ENCODE results near the gene AP5S1. TPM values are rescaled to one million over a fixed set of nuclear protein-coding genes. Genes with fewer than 3 reads are reported as not detected.

Gene AP5S1
- total and polyA plus RNA-seq, 10 of the 15 experiments (the other 5 are each of a cell fraction or from before 2014, with no cell fraction given), result 3.8 to 13.2 (median 7.8) TPM

DNA sequence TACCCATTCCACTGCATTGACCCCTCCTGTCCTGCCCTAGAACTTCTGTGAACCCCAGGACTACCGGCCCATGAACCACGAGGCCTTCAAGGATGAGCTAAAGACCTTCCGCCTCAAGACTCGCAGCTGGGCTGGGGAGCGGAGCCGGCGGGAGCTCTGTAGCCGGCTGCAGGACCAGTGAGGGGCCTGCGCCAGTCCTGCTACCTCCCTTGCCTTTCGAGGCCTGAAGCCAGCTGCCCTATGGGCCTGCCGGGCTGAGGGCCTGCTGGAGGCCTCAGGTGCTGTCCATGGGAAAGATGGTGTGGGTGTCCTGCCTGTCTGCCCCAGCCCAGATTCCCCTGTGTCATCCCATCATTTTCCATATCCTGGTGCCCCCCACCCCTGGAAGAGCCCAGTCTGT is 15.6 kb upstream of the AP5S1 start:
- 94% methylated on average over 11 of the region's 11 CpGs for WGBS (ENCODE audit: insufficient coverage, insufficient replicate concordance, low lambda C conversion rate, missing lambda C conversion rate)
- H4K20me1 ChIP-seq (ENCODE audit: control insufficient read depth, insufficient read depth), result no peaks in the 10 kb centered on the region
- H3K4me2 ChIP-seq (ENCODE audit: control insufficient read depth, insufficient read depth), result no peak overlapping the region
- no peak for FAIRE-seq
- CTCF ChIA-PET, result interaction anchor here (1.3 kb wide), 1 partner anchor 18 kb away, joined by 4 read pairs; no protein-coding TSS in a partner anchor
- no peak overlapping the region for H3K4me3 ChIP-seq
- no peaks in the 10 kb centered on the region for H3K79me2 ChIP-seq (ENCODE audit: control insufficient read depth, insufficient read depth, low read length)
- H3K9ac ChIP-seq (ENCODE audit: control insufficient read depth, insufficient read depth, low read length), result no peak overlapping the region
- SMC1A ChIA-PET (ENCODE audit: uncharacterized antibody, unreplicated experiment), result interaction anchor here (1.5 kb wide), 1 partner anchor 14 kb away, joined by 4 read pairs; no protein-coding TSS in a partner anchor
- in situ Hi-C loops (cut with MboI), result no loop called here
- DNase-seq (ENCODE audit: low read depth, low spot score), result no peak
- peaks cover 23 to 28% of the 10 kb centered on the region in 2 experiments for H3K36me3 ChIP-seq (ENCODE audit: control insufficient read depth in 2 of 2, insufficient read depth in 2 of 2, low read length in 1 of 2)
- H3K4me1 ChIP-seq (ENCODE audit: control insufficient read depth, insufficient read depth, low read length), result peaks cover 17% of the 10 kb centered on the region
- RAD21 ChIA-PET (ENCODE audit: unreplicated experiment), result interaction anchor here (1.4 kb wide), 1 partner anchor 16 kb away, joined by 3 read pairs; the partner anchor contains the start of gene AP5S1
- TF ChIP-seq, protein P1, sequence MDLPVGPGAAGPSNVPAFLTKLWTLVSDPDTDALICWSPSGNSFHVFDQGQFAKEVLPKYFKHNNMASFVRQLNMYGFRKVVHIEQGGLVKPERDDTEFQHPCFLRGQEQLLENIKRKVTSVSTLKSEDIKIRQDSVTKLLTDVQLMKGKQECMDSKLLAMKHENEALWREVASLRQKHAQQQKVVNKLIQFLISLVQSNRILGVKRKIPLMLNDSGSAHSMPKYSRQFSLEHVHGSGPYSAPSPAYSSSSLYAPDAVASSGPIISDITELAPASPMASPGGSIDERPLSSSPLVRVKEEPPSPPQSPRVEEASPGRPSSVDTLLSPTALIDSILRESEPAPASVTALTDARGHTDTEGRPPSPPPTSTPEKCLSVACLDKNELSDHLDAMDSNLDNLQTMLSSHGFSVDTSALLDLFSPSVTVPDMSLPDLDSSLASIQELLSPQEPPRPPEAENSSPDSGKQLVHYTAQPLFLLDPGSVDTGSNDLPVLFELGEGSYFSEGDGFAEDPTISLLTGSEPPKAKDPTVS (IDR thresholded peaks at IDR 0.05; ENCODE audit: low read depth, low read length), result no peak
- no peak for TF ChIP-seq KLF5 (IDR thresholded peaks at IDR 0.05; ENCODE audit: partially characterized antibody)
- H3K27me3 ChIP-seq (replicated peaks in 1 of 2; ENCODE audit: control insufficient read depth in 2 of 2, insufficient read depth in 2 of 2, low read length in 1 of 2), result no peaks in the 10 kb centered on the region
- H2AFZ ChIP-seq (ENCODE audit: control insufficient read depth, low read depth, low read length), result no peak overlapping the region
- intact Hi-C loops (cut with micrococcal nuclease; ENCODE audit: unreplicated experiment), result no loop called here
- no peaks in the 10 kb centered on the region for H3K9me3 ChIP-seq (replicated peaks; ENCODE audit: control insufficient read depth, insufficient read depth, low read length)
- POLR2A ChIA-PET, result no interaction called here
- no peak for ATAC-seq
- no TSS peak for BruUV-seq (replicated peaks)
- H3K27ac ChIP-seq (ENCODE audit: control insufficient read depth, insufficient read depth), result no peak overlapping the region

DNA sequence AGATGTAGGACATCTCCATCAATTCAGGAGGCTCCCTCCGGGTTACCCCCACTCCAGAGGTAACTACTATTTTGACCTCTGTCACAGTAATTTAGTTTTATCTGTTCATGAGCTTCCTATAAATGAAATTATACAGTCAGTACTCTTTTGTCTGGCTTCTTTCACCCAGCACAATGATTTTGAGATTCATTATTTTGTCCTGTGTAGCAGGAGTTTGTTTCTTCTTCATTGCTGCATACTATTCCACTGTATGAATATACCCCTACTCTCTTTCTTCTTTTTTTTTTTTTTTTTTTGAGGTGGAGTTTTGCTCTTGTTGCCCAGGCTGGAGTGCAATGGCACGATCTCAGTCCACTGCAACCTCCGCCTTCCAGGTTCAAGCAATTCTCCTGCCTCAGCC is 11.8 kb upstream of the AP5S1 start:
- no peaks in the 10 kb centered on the region for H3K79me2 ChIP-seq (ENCODE audit: control insufficient read depth, insufficient read depth, low read length)
- H3K9ac ChIP-seq (ENCODE audit: control insufficient read depth, insufficient read depth, low read length), result no peak overlapping the region
- H3K4me2 ChIP-seq (ENCODE audit: control insufficient read depth, insufficient read depth), result no peak overlapping the region
- H3K4me1 ChIP-seq (ENCODE audit: control insufficient read depth, insufficient read depth, low read length), result peaks cover 9% of the 10 kb centered on the region
- in situ Hi-C loops (cut with MboI) (no loop called here), intact Hi-C loops (cut with micrococcal nuclease; ENCODE audit: unreplicated experiment) (no loop called here)
- no peak overlapping the region for H3K4me3 ChIP-seq
- 95% methylated on average over 3 of the region's 3 CpGs for WGBS (ENCODE audit: insufficient coverage, insufficient replicate concordance, low lambda C conversion rate, missing lambda C conversion rate)
- no peaks in the 10 kb centered on the region for H3K27me3 ChIP-seq (replicated peaks in 1 of 2; ENCODE audit: control insufficient read depth in 2 of 2, insufficient read depth in 2 of 2, low read length in 1 of 2)
- RAD21 ChIA-PET (ENCODE audit: unreplicated experiment), result no interaction called here
- no peak for FAIRE-seq
- H2AFZ ChIP-seq (ENCODE audit: control insufficient read depth, low read depth, low read length), result no peak overlapping the region
- CTCF ChIA-PET, result no interaction called here
- SMC1A ChIA-PET (ENCODE audit: uncharacterized antibody, unreplicated experiment), result interaction anchor here (0.7 kb wide), 1 partner anchor 13 kb away, joined by 3 read pairs; no protein-coding TSS in a partner anchor
- no peak for DNase-seq (ENCODE audit: low read depth, low spot score)
- H4K20me1 ChIP-seq (ENCODE audit: control insufficient read depth, insufficient read depth), result no peaks in the 10 kb centered on the region
- POLR2A ChIA-PET, result interaction anchor here (0.6 to 0.9 kb wide), 2 partner anchors 8 to 43 kb away, joined by 3 read pairs; no protein-coding TSS in a partner anchor
- no peak for ATAC-seq
- H3K36me3 ChIP-seq (ENCODE audit: control insufficient read depth in 2 of 2, insufficient read depth in 2 of 2, low read length in 1 of 2), result peaks cover 11 to 12% of the 10 kb centered on the region in 2 experiments; a peak in 3 of 4 replicates
- BruUV-seq (replicated peaks), result no TSS peak
- H3K9me3 ChIP-seq (replicated peaks; ENCODE audit: control insufficient read depth, insufficient read depth, low read length), result no peaks in the 10 kb centered on the region
- no peak overlapping the region for H3K27ac ChIP-seq (ENCODE audit: control insufficient read depth, insufficient read depth)
- no peak for TF ChIP-seq SUZ12 (IDR thresholded peaks at IDR 0.05; ENCODE audit: unreplicated experiment)
- TF ChIP-seq, protein P2, sequence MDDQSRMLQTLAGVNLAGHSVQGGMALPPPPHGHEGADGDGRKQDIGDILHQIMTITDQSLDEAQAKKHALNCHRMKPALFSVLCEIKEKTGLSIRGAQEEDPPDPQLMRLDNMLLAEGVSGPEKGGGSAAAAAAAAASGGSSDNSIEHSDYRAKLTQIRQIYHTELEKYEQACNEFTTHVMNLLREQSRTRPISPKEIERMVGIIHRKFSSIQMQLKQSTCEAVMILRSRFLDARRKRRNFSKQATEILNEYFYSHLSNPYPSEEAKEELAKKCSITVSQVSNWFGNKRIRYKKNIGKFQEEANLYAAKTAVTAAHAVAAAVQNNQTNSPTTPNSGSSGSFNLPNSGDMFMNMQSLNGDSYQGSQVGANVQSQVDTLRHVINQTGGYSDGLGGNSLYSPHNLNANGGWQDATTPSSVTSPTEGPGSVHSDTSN (IDR thresholded peaks at IDR 0.05; ENCODE audit: insufficient replicate concordance, low read depth, low read length), result no peak
- TF ChIP-seq NR2F1 (conservative IDR thresholded peaks at IDR 0.05), result no peak
- no peak for TF ChIP-seq TCF3 (IDR thresholded peaks at IDR 0.05; ENCODE audit: borderline replicate concordance, insufficient read depth, low read depth, low read length)
- TF ChIP-seq, protein P3, sequence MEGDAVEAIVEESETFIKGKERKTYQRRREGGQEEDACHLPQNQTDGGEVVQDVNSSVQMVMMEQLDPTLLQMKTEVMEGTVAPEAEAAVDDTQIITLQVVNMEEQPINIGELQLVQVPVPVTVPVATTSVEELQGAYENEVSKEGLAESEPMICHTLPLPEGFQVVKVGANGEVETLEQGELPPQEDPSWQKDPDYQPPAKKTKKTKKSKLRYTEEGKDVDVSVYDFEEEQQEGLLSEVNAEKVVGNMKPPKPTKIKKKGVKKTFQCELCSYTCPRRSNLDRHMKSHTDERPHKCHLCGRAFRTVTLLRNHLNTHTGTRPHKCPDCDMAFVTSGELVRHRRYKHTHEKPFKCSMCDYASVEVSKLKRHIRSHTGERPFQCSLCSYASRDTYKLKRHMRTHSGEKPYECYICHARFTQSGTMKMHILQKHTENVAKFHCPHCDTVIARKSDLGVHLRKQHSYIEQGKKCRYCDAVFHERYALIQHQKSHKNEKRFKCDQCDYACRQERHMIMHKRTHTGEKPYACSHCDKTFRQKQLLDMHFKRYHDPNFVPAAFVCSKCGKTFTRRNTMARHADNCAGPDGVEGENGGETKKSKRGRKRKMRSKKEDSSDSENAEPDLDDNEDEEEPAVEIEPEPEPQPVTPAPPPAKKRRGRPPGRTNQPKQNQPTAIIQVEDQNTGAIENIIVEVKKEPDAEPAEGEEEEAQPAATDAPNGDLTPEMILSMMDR (IDR thresholded peaks at IDR 0.05 in 2 of 3, conservative IDR thresholded peaks at IDR 0.05 in 1 of 3; ENCODE audit: control insufficient read depth in 2 of 3, extremely low read depth in 1 of 3, insufficient read depth in 1 of 3, low read depth in 3 of 3, low read length in 3 of 3), result no peak
